HCT116 (cell line): ENCODE measurements around the gene ADGRV1. TPM values are rescaled to one million over a fixed set of nuclear protein-coding genes. Genes with fewer than 3 reads are reported as not detected.

Experiments used
- ATAC-seq: fragments of 200-7000 bp; cut with Tn5 transposase; 2 replicates; pipeline ENCODE4 v1.9.1; 2020; ENCODE audit warnings: mild to moderate bottlenecking, moderate library complexity
- BruUV-seq: library from RNA; stranded (reverse); fragments of 400-500 nt; replicated peaks from 2 replicates; lab custom pipeline; 2021; lab: Mats Ljungman, UMichigan
- CTCF ChIA-PET: fragments of 300-600 bp; sonication (Branson Sonifier 250); formaldehyde crosslinking; loops from one replicate; lab custom pipeline; 2021; ENCODE audit warnings: antibody characterized with exemption; lab: Charles Lee
- POLR2A ChIA-PET: fragments of 300-600, 350-600 bp; sonication (Branson Sonifier 250); formaldehyde crosslinking; loops from one replicate; lab custom pipeline; 2021; ENCODE audit warnings: antibody characterized with exemption; lab: Charles Lee
- RAD21 ChIA-PET, 2 experiments: fragments of 300-600 bp; sonication (Branson Sonifier 250); formaldehyde crosslinking; loops; one replicate each; lab custom pipeline; 2023; ENCODE audit warnings: low total read pairs in 2 of 2; ENCODE audit not compliant: uncharacterized antibody in 2 of 2, unreplicated experiment in 2 of 2, low non-redundant PET in 1 of 2; lab: Charles Lee
- DNase-seq: peaks from one replicate; pipeline ENCODE4 v3.0.0-alpha.2; 2010; ENCODE audit warnings: low read depth, low spot score
- H2AFZ ChIP-seq: fragments of 200-600 bp; shearing (Covaris generic), sonication (generic); 2 replicates; pipeline ENCODE4 v1.6.1; 2017; ENCODE audit warnings: low read depth, mixed run types, mixed read lengths, antibody characterized with exemption, low read length; ENCODE audit not compliant: poor library complexity, severe bottlenecking
- H3K27ac ChIP-seq: 2 replicates; pipeline ENCODE4 v1.5.1; 2012; ENCODE audit warnings: low read depth, low read length
- H3K27me3 ChIP-seq: fragments of 200-600 bp; sonication (generic); 2 replicates; pipeline ENCODE4 v1.6.1; 2016; ENCODE audit warnings: mixed run types, low read length, mixed read lengths; ENCODE audit not compliant: insufficient read depth
- H3K36me3 ChIP-seq, 2 experiments: fragments of 200-500 bp in 1 of 2; fragments of 200-600 bp in 1 of 2; sonication (Bioruptor generic) in 1 of 2; sonication (generic) in 1 of 2; 2 replicates each; pipeline versions ENCODE4 v1.5.1 to v1.6.1; 2014 to 2016; ENCODE audit warnings: low read length in 2 of 2, inconsistent platforms in 1 of 2, mixed read lengths in 1 of 2, mixed run types in 1 of 2; ENCODE audit not compliant: insufficient read depth in 2 of 2, control insufficient read depth in 1 of 2
- H3K4me1 ChIP-seq, 2 experiments: fragments of 200-600 bp in 1 of 2; sonication (generic) in 1 of 2; 2 replicates each; pipeline versions ENCODE4 v1.5.1 to v1.6.1; 2012 to 2017; ENCODE audit warnings: low read length in 2 of 2, inconsistent platforms in 1 of 2, mild to moderate bottlenecking in 1 of 2, mixed read lengths in 1 of 2, mixed run types in 1 of 2, moderate library complexity in 1 of 2; ENCODE audit not compliant: insufficient read depth in 2 of 2, control insufficient read depth in 1 of 2
- H3K4me2 ChIP-seq: fragments of 200-600 bp; sonication (generic); 2 replicates; pipeline ENCODE4 v1.6.1; 2017; ENCODE audit warnings: mixed run types, low read length, mixed read lengths
- H3K4me3 ChIP-seq, 2 experiments: fragments of 200-600 bp in 1 of 2; sonication (generic) in 1 of 2; replicated peaks in 1 of 2; 2 replicates each; pipeline ENCODE4 v1.5.1; 2011 to 2016; ENCODE audit warnings: low read length in 2 of 2, control low read depth in 1 of 2, low read depth in 1 of 2, mild to moderate bottlenecking in 1 of 2, mixed read lengths in 1 of 2, mixed run types in 1 of 2
- H3K79me2 ChIP-seq: fragments of 200-600 bp; sonication (generic); 2 replicates; pipeline ENCODE4 v1.6.1; 2017; ENCODE audit warnings: mild to moderate bottlenecking, mixed run types, low read length, moderate library complexity, mixed read lengths; ENCODE audit not compliant: insufficient read depth
- H3K9ac ChIP-seq: fragments of 200-600 bp; sonication (generic); 2 replicates; pipeline ENCODE4 v1.6.1; 2016; ENCODE audit warnings: low read length, mixed read lengths
- H3K9me2 ChIP-seq: fragments of 200-600 bp; sonication (generic), shearing (Covaris generic); 2 replicates; pipeline ENCODE4 v1.6.1; 2017; ENCODE audit warnings: mixed run types, mild to moderate bottlenecking, moderate library complexity; ENCODE audit not compliant: insufficient read depth
- H3K9me3 ChIP-seq, 2 experiments: fragments of 200-500 bp in 1 of 2; fragments of 200-600 bp in 1 of 2; sonication (Bioruptor generic) in 1 of 2; sonication (generic) in 1 of 2; 2 replicates each; pipeline ENCODE4 v1.6.1; 2014 to 2017; ENCODE audit warnings: low read length in 2 of 2, mixed read lengths in 2 of 2, inconsistent platforms in 1 of 2, low read depth in 1 of 2, mild to moderate bottlenecking in 1 of 2, mixed run types in 1 of 2, moderate library complexity in 1 of 2; ENCODE audit not compliant: control insufficient read depth in 1 of 2, insufficient read depth in 1 of 2
- H4K20me1 ChIP-seq: fragments of 200-600 bp; sonication (generic), shearing (Covaris generic); 2 replicates; pipeline ENCODE4 v1.6.1; 2017; ENCODE audit warnings: mixed run types, mild to moderate bottlenecking, moderate library complexity; ENCODE audit not compliant: insufficient read depth
- ATF3 ChIP-seq: IDR thresholded peaks from 2 replicates; pipeline ENCODE4 v1.6.1; 2012
- CEBPB ChIP-seq: IDR thresholded peaks from 2 replicates; pipeline ENCODE4 v1.6.1; 2012; ENCODE audit warnings: low read depth
- ELF1 ChIP-seq: IDR thresholded peaks from 2 replicates; pipeline ENCODE4 v1.6.1; 2012; ENCODE audit warnings: low read depth, borderline replicate concordance
- EZH2 ChIP-seq: fragments of 200-600 bp; sonication (generic); IDR thresholded peaks from 2 replicates; pipeline ENCODE4 v1.6.1; 2017; ENCODE audit warnings: antibody characterized with exemption, mixed run types
- EZH2phosphoT487 ChIP-seq: fragments of 200-600 bp; IDR thresholded peaks from 2 replicates; pipeline ENCODE4 v1.6.1; 2018; ENCODE audit warnings: antibody characterized with exemption, borderline replicate concordance
- FOSL1 ChIP-seq: IDR thresholded peaks from 2 replicates; pipeline ENCODE4 v1.6.1; 2012; ENCODE audit warnings: low read depth
- JUND ChIP-seq: IDR thresholded peaks from 2 replicates; pipeline ENCODE4 v1.6.1; 2012
- POLR2A ChIP-seq: IDR thresholded peaks from 2 replicates; pipeline ENCODE4 v1.7.0; 2011; ENCODE audit warnings: borderline replicate concordance; ENCODE audit not compliant: insufficient read depth, insufficient read length; ENCODE audit errors: extremely low read depth
- POLR2AphosphoS5 ChIP-seq: IDR thresholded peaks from 2 replicates; pipeline ENCODE4 v1.6.1; 2011; ENCODE audit warnings: mild to moderate bottlenecking, low read depth, low read length, moderate library complexity
- RAD21 ChIP-seq: IDR thresholded peaks from 2 replicates; pipeline ENCODE4 v1.6.1; 2012; ENCODE audit warnings: low read depth, mild to moderate bottlenecking
- REST ChIP-seq: IDR thresholded peaks from 2 replicates; pipeline ENCODE4 v1.6.1; 2012; ENCODE audit warnings: low read depth
- SIN3A ChIP-seq: IDR thresholded peaks from 2 replicates; pipeline ENCODE4 v1.6.1; 2012; ENCODE audit warnings: low read depth
- SP1 ChIP-seq: IDR thresholded peaks from 2 replicates; pipeline ENCODE4 v1.6.1; 2012; ENCODE audit warnings: low read depth
- SRF ChIP-seq: IDR thresholded peaks from 2 replicates; pipeline ENCODE4 v1.6.1; 2012; ENCODE audit warnings: low read depth
- TCF7L2 ChIP-seq: IDR thresholded peaks from 2 replicates; pipeline ENCODE4 v1.7.0; 2011; ENCODE audit warnings: borderline replicate concordance, inconsistent platforms; ENCODE audit not compliant: insufficient read depth, insufficient read length; ENCODE audit errors: extremely low read depth
- YY1 ChIP-seq: IDR thresholded peaks from 2 replicates; pipeline ENCODE4 v1.6.1; 2011; ENCODE audit warnings: low read length, low read depth, moderate library complexity, mild to moderate bottlenecking; ENCODE audit not compliant: insufficient replicate concordance; ENCODE audit errors: extremely low read depth
- ZFX ChIP-seq: fragments of 450-650 bp; IDR thresholded peaks from 2 replicates; pipeline ENCODE4 v1.6.1; 2017
- ZNF274 ChIP-seq: fragments of 200-500 bp; sonication (Bioruptor generic); IDR thresholded peaks from 2 replicates; pipeline ENCODE4 v1.6.1; 2014; ENCODE audit warnings: mild to moderate bottlenecking, low read depth, low read length, inconsistent platforms
- intact Hi-C: fragments of 100-400 bp; cut with micrococcal nuclease; formaldehyde crosslinking; loops from 2 replicates; pipeline ENCODE4 v1.10.0; 2022
- total RNA-seq: library from RNA; stranded (reverse); gene quantifications from one replicate; pipeline ENCODE4 v1.2.1, GENCODE V29; 2021; ENCODE audit not compliant: unreplicated experiment

Gene ADGRV1
- total RNA-seq, 1 experiment from 2014 or later, result 6.0 TPM

- no peaks in the 10 kb centered on the region for H4K20me1 ChIP-seq
- no peak overlapping the region for H3K4me3 ChIP-seq
- H3K27ac ChIP-seq, result no peak overlapping the region
- no peak overlapping the region for H3K4me2 ChIP-seq
- no TSS peak for BruUV-seq
- H3K4me1 ChIP-seq, result peaks cover 2 to 11% of the 10 kb centered on the region in 2 experiments; a peak in 3 of 4 replicates
- no peaks in the 10 kb centered on the region for H3K79me2 ChIP-seq
- RAD21 ChIA-PET, result no interaction called here
- H3K9ac ChIP-seq, result no peak overlapping the region
- ATAC-seq (no peak), DNase-seq (no peak)
- no peaks in the 10 kb centered on the region for H3K27me3 ChIP-seq
- no peaks in the 10 kb centered on the region for H3K9me3 ChIP-seq
- CTCF ChIA-PET, result no interaction called here
- H3K36me3 ChIP-seq, result no peaks in the 10 kb centered on the region
- POLR2A ChIA-PET, result no interaction called here
- no peak overlapping the region for H2AFZ ChIP-seq
- intact Hi-C loops, result no loop called here
- no peaks in the 10 kb centered on the region for H3K9me2 ChIP-seq
- TF ChIP-seq POLR2AphosphoS5 (no peak), SP1 (no peak), EZH2phosphoT487 (no peak), SIN3A (no peak), ZNF274 (no peak), ATF3 (no peak), ELF1 (no peak), SRF (no peak), CEBPB (no peak), EZH2 (no peak), ZFX (no peak), RAD21 (no peak), JUND (no peak), FOSL1 (no peak), REST (no peak), POLR2A (no peak), TCF7L2 (no peak), YY1 (no peak)
These were observed 385.5 kb downstream of the ADGRV1 start for GRCh38 chr5:90944116-90944515.
